HEK293 (cell line): ENCODE data around the gene NR4A3.

Source experiments
- HOXA7 ChIP-seq: sonication (generic); formaldehyde crosslinking; IDR thresholded peaks from 2 replicates; pipeline ENCODE4 v1.8.1; 2022; ENCODE audit warnings: missing genetic modification reagents, borderline replicate concordance
- KLF9 ChIP-seq: fragments of 450-650 bp; formaldehyde crosslinking; IDR thresholded peaks from 2 replicates; pipeline ENCODE4 v1.5.1; 2016; ENCODE audit warnings: missing biosample characterization, missing genetic modification characterization, low read depth
- MEIS1 ChIP-seq: sonication (generic); formaldehyde crosslinking; IDR thresholded peaks from 2 replicates; pipeline ENCODE4 v1.8.1; 2022; ENCODE audit warnings: missing genetic modification reagents, mild to moderate bottlenecking, borderline replicate concordance
- YY1 ChIP-seq: fragments of 450-650 bp; formaldehyde crosslinking; IDR thresholded peaks from 2 replicates; pipeline ENCODE4 v1.5.1; 2018; ENCODE audit warnings: missing biosample characterization, missing genetic modification characterization
- ZNF211 ChIP-seq: fragments of 450-650 bp; formaldehyde crosslinking; IDR thresholded peaks from 2 replicates; pipeline ENCODE4 v1.5.1; 2016; ENCODE audit warnings: low read depth, missing biosample characterization, missing genetic modification characterization
- ZNF416 ChIP-seq: fragments of 450-650 bp; formaldehyde crosslinking; IDR thresholded peaks from 2 replicates; pipeline ENCODE4 v1.5.1; 2016; ENCODE audit warnings: missing biosample characterization, missing genetic modification characterization
- ZNF791 ChIP-seq: fragments of 450-650 bp; formaldehyde crosslinking; IDR thresholded peaks from 2 replicates; pipeline ENCODE4 v1.5.1; 2016; ENCODE audit warnings: missing biosample characterization, missing genetic modification characterization
- TF ChIP-seq, protein P1 (sequence below): fragments of 450-650 bp; formaldehyde crosslinking; IDR thresholded peaks from 2 replicates; pipeline ENCODE4 v1.5.1; 2016; ENCODE audit warnings: missing biosample characterization, missing genetic modification characterization
- TF ChIP-seq, protein P2 (sequence below): fragments of 450-650 bp; formaldehyde crosslinking; IDR thresholded peaks from 2 replicates; pipeline ENCODE4 v1.5.1; 2016; ENCODE audit warnings: missing biosample characterization, missing genetic modification characterization
- TF ChIP-seq, protein P3 (sequence below): fragments of 450-650 bp; formaldehyde crosslinking; IDR thresholded peaks from 2 replicates; pipeline ENCODE4 v1.5.1; 2016; ENCODE audit warnings: missing biosample characterization, missing genetic modification characterization
- TF ChIP-seq, protein P4 (sequence below): fragments of 450-650 bp; formaldehyde crosslinking; IDR thresholded peaks from 2 replicates; pipeline ENCODE4 v1.5.1; 2016; ENCODE audit warnings: missing biosample characterization, missing genetic modification characterization
- TF ChIP-seq, protein P5 (sequence below): fragments of 450-650 bp; formaldehyde crosslinking; IDR thresholded peaks from 2 replicates; pipeline ENCODE4 v1.5.1; 2016; ENCODE audit warnings: missing biosample characterization, missing genetic modification characterization

- TF ChIP-seq, protein P1, sequence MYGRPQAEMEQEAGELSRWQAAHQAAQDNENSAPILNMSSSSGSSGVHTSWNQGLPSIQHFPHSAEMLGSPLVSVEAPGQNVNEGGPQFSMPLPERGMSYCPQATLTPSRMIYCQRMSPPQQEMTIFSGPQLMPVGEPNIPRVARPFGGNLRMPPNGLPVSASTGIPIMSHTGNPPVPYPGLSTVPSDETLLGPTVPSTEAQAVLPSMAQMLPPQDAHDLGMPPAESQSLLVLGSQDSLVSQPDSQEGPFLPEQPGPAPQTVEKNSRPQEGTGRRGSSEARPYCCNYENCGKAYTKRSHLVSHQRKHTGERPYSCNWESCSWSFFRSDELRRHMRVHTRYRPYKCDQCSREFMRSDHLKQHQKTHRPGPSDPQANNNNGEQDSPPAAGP = no peak
- TF ChIP-seq ZNF211 (tag by site-specific recombination) (no peak), KLF9 (tag by site-specific recombination) (no peak), MEIS1 (CRISPR knock-in tag) (no peak), YY1 (tag by site-specific recombination) (no peak), ZNF791 (no peak), HOXA7 (no peak), ZNF416 (no peak)
- TF ChIP-seq, protein P2, sequence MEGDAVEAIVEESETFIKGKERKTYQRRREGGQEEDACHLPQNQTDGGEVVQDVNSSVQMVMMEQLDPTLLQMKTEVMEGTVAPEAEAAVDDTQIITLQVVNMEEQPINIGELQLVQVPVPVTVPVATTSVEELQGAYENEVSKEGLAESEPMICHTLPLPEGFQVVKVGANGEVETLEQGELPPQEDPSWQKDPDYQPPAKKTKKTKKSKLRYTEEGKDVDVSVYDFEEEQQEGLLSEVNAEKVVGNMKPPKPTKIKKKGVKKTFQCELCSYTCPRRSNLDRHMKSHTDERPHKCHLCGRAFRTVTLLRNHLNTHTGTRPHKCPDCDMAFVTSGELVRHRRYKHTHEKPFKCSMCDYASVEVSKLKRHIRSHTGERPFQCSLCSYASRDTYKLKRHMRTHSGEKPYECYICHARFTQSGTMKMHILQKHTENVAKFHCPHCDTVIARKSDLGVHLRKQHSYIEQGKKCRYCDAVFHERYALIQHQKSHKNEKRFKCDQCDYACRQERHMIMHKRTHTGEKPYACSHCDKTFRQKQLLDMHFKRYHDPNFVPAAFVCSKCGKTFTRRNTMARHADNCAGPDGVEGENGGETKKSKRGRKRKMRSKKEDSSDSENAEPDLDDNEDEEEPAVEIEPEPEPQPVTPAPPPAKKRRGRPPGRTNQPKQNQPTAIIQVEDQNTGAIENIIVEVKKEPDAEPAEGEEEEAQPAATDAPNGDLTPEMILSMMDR (tag by site-specific recombination) = no peak
- TF ChIP-seq, protein P3, sequence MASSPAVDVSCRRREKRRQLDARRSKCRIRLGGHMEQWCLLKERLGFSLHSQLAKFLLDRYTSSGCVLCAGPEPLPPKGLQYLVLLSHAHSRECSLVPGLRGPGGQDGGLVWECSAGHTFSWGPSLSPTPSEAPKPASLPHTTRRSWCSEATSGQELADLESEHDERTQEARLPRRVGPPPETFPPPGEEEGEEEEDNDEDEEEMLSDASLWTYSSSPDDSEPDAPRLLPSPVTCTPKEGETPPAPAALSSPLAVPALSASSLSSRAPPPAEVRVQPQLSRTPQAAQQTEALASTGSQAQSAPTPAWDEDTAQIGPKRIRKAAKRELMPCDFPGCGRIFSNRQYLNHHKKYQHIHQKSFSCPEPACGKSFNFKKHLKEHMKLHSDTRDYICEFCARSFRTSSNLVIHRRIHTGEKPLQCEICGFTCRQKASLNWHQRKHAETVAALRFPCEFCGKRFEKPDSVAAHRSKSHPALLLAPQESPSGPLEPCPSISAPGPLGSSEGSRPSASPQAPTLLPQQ (tag by site-specific recombination) = no peak
- TF ChIP-seq, protein P4, sequence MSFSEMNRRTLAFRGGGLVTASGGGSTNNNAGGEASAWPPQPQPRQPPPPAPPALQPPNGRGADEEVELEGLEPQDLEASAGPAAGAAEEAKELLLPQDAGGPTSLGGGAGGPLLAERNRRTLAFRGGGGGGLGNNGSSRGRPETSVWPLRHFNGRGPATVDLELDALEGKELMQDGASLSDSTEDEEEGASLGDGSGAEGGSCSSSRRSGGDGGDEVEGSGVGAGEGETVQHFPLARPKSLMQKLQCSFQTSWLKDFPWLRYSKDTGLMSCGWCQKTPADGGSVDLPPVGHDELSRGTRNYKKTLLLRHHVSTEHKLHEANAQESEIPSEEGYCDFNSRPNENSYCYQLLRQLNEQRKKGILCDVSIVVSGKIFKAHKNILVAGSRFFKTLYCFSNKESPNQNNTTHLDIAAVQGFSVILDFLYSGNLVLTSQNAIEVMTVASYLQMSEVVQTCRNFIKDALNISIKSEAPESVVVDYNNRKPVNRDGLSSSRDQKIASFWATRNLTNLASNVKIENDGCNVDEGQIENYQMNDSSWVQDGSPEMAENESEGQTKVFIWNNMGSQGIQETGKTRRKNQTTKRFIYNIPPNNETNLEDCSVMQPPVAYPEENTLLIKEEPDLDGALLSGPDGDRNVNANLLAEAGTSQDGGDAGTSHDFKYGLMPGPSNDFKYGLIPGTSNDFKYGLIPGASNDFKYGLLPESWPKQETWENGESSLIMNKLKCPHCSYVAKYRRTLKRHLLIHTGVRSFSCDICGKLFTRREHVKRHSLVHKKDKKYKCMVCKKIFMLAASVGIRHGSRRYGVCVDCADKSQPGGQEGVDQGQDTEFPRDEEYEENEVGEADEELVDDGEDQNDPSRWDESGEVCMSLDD = no peak
- TF ChIP-seq, protein P5, sequence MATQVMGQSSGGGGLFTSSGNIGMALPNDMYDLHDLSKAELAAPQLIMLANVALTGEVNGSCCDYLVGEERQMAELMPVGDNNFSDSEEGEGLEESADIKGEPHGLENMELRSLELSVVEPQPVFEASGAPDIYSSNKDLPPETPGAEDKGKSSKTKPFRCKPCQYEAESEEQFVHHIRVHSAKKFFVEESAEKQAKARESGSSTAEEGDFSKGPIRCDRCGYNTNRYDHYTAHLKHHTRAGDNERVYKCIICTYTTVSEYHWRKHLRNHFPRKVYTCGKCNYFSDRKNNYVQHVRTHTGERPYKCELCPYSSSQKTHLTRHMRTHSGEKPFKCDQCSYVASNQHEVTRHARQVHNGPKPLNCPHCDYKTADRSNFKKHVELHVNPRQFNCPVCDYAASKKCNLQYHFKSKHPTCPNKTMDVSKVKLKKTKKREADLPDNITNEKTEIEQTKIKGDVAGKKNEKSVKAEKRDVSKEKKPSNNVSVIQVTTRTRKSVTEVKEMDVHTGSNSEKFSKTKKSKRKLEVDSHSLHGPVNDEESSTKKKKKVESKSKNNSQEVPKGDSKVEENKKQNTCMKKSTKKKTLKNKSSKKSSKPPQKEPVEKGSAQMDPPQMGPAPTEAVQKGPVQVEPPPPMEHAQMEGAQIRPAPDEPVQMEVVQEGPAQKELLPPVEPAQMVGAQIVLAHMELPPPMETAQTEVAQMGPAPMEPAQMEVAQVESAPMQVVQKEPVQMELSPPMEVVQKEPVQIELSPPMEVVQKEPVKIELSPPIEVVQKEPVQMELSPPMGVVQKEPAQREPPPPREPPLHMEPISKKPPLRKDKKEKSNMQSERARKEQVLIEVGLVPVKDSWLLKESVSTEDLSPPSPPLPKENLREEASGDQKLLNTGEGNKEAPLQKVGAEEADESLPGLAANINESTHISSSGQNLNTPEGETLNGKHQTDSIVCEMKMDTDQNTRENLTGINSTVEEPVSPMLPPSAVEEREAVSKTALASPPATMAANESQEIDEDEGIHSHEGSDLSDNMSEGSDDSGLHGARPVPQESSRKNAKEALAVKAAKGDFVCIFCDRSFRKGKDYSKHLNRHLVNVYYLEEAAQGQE = no peak
Measured at GRCh38 chr9:99885747-99886146, 64.1 kb downstream of the NR4A3 start.
